Hepatocyte (in vitro differentiated cells): ENCODE measurements around the gene TARS1. TPM values are rescaled to one million over a fixed set of nuclear protein-coding genes. Genes with fewer than 3 reads are reported as not detected.

Experiments used
- DNase-seq: peaks from one replicate; pipeline ENCODE4 v3.0.0-alpha.2; 2016; ENCODE audit warnings: low spot score
- H2AFZ ChIP-seq: fragments of 200-600 bp; sonication (generic); 2 replicates; pipeline ENCODE4 v1.6.0; 2016; ENCODE audit warnings: antibody characterized with exemption, mild to moderate bottlenecking
- H3K27ac ChIP-seq: fragments of 200-600 bp; sonication (generic); 2 replicates; pipeline ENCODE4 v1.5.1; 2016; ENCODE audit warnings: mild to moderate bottlenecking
- H3K27me3 ChIP-seq: fragments of 200-600 bp; sonication (generic); 2 replicates; pipeline ENCODE4 v1.6.1; 2016
- H3K36me3 ChIP-seq: fragments of 200-600 bp; sonication (generic); replicated peaks from 2 replicates; pipeline ENCODE4 v1.5.1; 2016; ENCODE audit warnings: low read depth; ENCODE audit not compliant: insufficient read depth
- H3K4me1 ChIP-seq: fragments of 200-600 bp; sonication (generic); 2 replicates; pipeline ENCODE4 v1.5.1; 2016; ENCODE audit warnings: mild to moderate bottlenecking, moderate library complexity; ENCODE audit not compliant: insufficient read depth
- H3K4me2 ChIP-seq: fragments of 200-600 bp; sonication (generic); 2 replicates; pipeline ENCODE4 v1.6.0; 2016
- H3K4me3 ChIP-seq: fragments of 200-600 bp; sonication (generic); 2 replicates; pipeline ENCODE4 v1.5.1; 2016; ENCODE audit warnings: mild to moderate bottlenecking
- H3K79me2 ChIP-seq: fragments of 200-600 bp; sonication (generic); 2 replicates; pipeline ENCODE4 v1.6.0; 2017; ENCODE audit warnings: mild to moderate bottlenecking
- H3K9me2 ChIP-seq: fragments of 200-600 bp; sonication (generic); replicated peaks from 2 replicates; pipeline ENCODE4 v1.6.0; 2017; ENCODE audit warnings: mild to moderate bottlenecking; ENCODE audit not compliant: insufficient read depth
- H3K9me3 ChIP-seq: fragments of 200-600 bp; sonication (generic); 2 replicates; pipeline ENCODE4 v1.5.1; 2016; ENCODE audit warnings: low read depth, mild to moderate bottlenecking
- H4K20me1 ChIP-seq: fragments of 200-600 bp; sonication (generic); 2 replicates; pipeline ENCODE4 v1.6.0; 2016; ENCODE audit warnings: mild to moderate bottlenecking; ENCODE audit not compliant: insufficient read depth, poor library complexity, severe bottlenecking
- EZH2 ChIP-seq: fragments of 200-600 bp; sonication (generic); IDR thresholded peaks from 2 replicates; pipeline ENCODE4 v1.6.1; 2016; ENCODE audit warnings: antibody characterized with exemption, mild to moderate bottlenecking, borderline replicate concordance
- EZH2phosphoT487 ChIP-seq: fragments of 200-600 bp; sonication (generic); IDR thresholded peaks from one replicate; pipeline ENCODE4 v1.6.1; 2018; ENCODE audit warnings: antibody characterized with exemption, mild to moderate bottlenecking, low read depth, moderate library complexity; ENCODE audit not compliant: unreplicated experiment, severe bottlenecking
- WGBS: methylation state at CpG from one replicate; pipeline ENCODE4 v1.1.6; 2016; ENCODE audit warnings: low lambda C conversion rate; ENCODE audit errors: missing lambda C conversion rate; 5-methylcytosine and 5-hydroxymethylcytosine counted together
- polyA plus RNA-seq: library from polyadenylated mRNA; unstranded; fragments of >200 nt; fragmentation: Nextera tagmentation; extraction: Ambion mirVana; gene quantifications from 2 replicates; pipeline ENCODE4 v1.2.1, GENCODE V29; 2016
- total RNA-seq: library from RNA; depleted of rRNA; stranded (reverse); fragments of >200 nt; gene quantifications from 2 replicates; pipeline ENCODE4 v1.2.3, GENCODE V29; 2014
- TF ChIP-seq, protein P1 (sequence below): fragments of 200-600 bp; sonication (generic); IDR thresholded peaks from 2 replicates; pipeline ENCODE4 v1.5.1; 2016; ENCODE audit warnings: antibody characterized with exemption, mild to moderate bottlenecking; ENCODE audit not compliant: poor library complexity

Gene TARS1
- total and polyA plus RNA-seq, 2 experiments from 2014 or later: 109 to 206 TPM

- TF ChIP-seq EZH2: no peak
- TF ChIP-seq, protein P1, sequence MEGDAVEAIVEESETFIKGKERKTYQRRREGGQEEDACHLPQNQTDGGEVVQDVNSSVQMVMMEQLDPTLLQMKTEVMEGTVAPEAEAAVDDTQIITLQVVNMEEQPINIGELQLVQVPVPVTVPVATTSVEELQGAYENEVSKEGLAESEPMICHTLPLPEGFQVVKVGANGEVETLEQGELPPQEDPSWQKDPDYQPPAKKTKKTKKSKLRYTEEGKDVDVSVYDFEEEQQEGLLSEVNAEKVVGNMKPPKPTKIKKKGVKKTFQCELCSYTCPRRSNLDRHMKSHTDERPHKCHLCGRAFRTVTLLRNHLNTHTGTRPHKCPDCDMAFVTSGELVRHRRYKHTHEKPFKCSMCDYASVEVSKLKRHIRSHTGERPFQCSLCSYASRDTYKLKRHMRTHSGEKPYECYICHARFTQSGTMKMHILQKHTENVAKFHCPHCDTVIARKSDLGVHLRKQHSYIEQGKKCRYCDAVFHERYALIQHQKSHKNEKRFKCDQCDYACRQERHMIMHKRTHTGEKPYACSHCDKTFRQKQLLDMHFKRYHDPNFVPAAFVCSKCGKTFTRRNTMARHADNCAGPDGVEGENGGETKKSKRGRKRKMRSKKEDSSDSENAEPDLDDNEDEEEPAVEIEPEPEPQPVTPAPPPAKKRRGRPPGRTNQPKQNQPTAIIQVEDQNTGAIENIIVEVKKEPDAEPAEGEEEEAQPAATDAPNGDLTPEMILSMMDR: no peak
- TF ChIP-seq EZH2phosphoT487: no peak
- H3K9me2 ChIP-seq: no peaks in the 10 kb centered on the region
- H3K4me3 ChIP-seq: peak overlapping the region; percentile 46
- DNase-seq: no peak
- H3K4me2 ChIP-seq: peak overlapping the region; percentile 82
- peaks cover 50% of the 10 kb centered on the region for H3K79me2 ChIP-seq
- no peaks in the 10 kb centered on the region for H3K27me3 ChIP-seq
- H2AFZ ChIP-seq: peak overlapping the region; percentile 65
- H3K9me3 ChIP-seq: no peaks in the 10 kb centered on the region
- peak overlapping the region; percentile 85 for H3K27ac ChIP-seq
- peaks cover 13% of the 10 kb centered on the region for H3K4me1 ChIP-seq
- 66% methylated on average over 6 of the region's 6 CpGs for WGBS
- no peaks in the 10 kb centered on the region for H3K36me3 ChIP-seq
- H4K20me1 ChIP-seq: peaks cover 20% of the 10 kb centered on the region
Observed at GRCh38 chr5:33438996-33439395, 1.8 kb upstream of the TARS1 start.

DNA sequence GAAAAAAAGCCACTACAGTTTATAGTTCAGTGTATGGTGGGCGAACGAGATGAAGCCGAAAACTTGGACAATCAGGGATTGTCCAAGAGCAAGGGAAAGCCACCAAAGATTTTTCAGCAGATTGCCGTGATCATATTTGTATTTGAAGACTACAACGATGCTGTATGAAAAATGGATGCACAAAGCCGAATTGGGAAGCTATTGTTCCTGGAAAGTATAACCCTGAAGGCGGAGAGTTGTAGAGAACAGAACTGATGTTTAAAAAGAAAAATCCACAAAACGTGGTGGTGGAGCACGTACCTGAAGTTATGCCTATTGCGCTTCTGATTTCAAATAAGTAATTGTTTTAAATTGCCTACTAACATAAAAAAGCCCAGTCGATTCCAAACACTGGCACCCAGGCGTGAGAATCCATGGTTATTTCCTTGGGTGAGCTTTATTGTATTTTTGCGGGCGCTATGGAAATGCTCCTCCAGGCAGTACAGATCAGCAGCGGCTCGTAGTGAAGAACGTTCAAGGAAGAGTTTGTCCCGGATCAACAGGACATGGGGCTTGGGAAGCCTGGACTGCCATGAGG is 772 bp upstream of the TARS1 start:
- TF ChIP-seq EZH2: no peak
- Histone ChIP-seq H3K79me2 (peaks cover 60% of the 10 kb centered on the region), H3K9me3 (no peaks in the 10 kb centered on the region), H3K27ac (peak overlapping the region; percentile 85), H3K36me3 (no peaks in the 10 kb centered on the region), H3K4me1 (peaks cover 20% of the 10 kb centered on the region), H3K4me2 (peak overlapping the region; percentile 82), H3K4me3 (peak overlapping the region; percentile 46), H2AFZ (peak overlapping the region; percentile 65), H3K9me2 (no peaks in the 10 kb centered on the region), H3K27me3 (no peaks in the 10 kb centered on the region), H4K20me1 (peaks cover 30% of the 10 kb centered on the region)
- DNase-seq: no peak
- 2% methylated on average over 18 of the region's 18 CpGs for WGBS

DNA sequence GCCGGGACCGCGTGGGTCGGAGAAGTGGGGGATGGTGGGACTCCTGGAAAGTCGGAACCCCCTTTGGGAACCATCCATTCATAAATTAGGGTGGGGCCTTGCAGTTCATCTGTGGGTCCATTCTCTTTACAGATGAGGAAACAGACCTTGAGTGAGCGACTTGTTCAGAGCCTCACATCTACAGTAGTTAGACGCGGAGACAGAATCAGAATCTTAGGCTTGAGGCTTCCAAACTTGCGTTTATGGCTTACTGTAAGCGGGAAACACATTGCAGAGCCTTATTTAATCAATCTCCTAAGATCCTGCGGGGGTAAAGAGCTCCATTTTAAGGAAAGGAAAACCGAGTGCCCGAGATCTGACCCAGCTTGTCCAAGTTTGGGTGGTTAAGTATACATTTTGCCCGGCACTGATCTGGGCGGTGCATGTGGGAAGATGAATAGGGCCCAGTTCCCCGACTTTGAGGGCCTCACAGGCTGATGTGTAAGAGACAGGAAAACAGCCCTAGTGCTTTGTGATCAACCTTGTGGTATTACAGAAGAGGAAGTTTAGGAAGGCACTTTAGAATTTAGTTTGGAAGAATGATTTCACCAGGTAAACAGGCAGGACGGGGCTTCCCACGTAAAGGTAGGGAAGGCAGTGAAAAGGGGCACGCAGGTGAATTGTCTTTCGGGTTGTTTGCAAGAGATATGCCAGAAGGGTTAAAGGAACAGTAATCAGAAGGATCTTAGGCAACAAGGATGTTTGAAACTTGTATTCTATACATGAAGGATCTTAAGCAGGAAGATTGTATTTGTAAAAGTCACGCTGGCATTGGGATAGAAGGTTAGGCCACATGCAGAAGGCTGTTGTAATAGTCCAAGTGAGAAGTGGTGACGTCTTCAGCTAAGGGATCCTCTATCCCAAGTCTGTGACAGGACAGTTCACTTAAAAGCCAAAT is 744 bp downstream of the TARS1 start:
- H4K20me1 ChIP-seq: peaks cover 43% of the 10 kb centered on the region
- no peaks in the 10 kb centered on the region for H3K36me3 ChIP-seq
- TF ChIP-seq EZH2phosphoT487: no peak
- TF ChIP-seq, protein P1: no peak
- no peak for TF ChIP-seq EZH2
- peak overlapping the region; percentile 72 for H3K4me3 ChIP-seq
- DNase-seq: peak; percentile 40
- H3K27me3 ChIP-seq: no peaks in the 10 kb centered on the region
- peak overlapping the region; percentile 62 for H2AFZ ChIP-seq
- H3K9me3 ChIP-seq: no peaks in the 10 kb centered on the region
- peak overlapping the region; percentile 93 for H3K27ac ChIP-seq
- WGBS: 1% methylated on average over 22 of the region's 22 CpGs
- peaks cover 20% of the 10 kb centered on the region for H3K4me1 ChIP-seq
- H3K4me2 ChIP-seq: peak overlapping the region; percentile 78
- no peaks in the 10 kb centered on the region for H3K9me2 ChIP-seq
- peaks cover 75% of the 10 kb centered on the region for H3K79me2 ChIP-seq

DNA sequence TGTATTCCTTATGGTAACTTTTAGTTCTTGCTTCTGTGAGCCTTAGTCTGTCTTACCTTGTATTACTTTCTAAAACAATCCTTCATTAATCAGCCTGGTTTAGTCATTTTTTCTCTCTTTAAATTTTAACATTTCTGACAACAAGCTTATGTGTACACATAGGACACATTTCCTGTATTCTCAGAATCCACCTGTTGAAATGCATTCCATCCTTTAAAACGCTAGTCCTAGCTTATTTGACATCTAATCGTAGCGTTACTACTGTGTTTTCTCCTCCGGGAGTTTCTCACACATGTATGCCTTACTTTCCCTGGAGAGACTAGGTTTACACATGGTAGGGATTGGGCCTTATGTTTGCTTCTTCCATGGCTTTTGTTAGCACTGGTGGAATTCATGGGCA is 3.8 kb downstream of the TARS1 start:
- H4K20me1 ChIP-seq: peaks cover 69% of the 10 kb centered on the region

More for the DNA sequence above, 3.8 kb downstream of the TARS1 start:
- no peaks in the 10 kb centered on the region for H3K9me3 ChIP-seq
- H3K27ac ChIP-seq: no peak overlapping the region
- TF ChIP-seq EZH2phosphoT487: no peak
- TF ChIP-seq EZH2: no peak
- TF ChIP-seq, protein P1: no peak
- peak overlapping the region; percentile 78 for H3K4me2 ChIP-seq
- 71% methylated on average over 4 of the region's 4 CpGs for WGBS
- no peak for DNase-seq
- H3K4me3 ChIP-seq: no peak overlapping the region
- no peak overlapping the region for H2AFZ ChIP-seq
- H3K27me3 ChIP-seq: no peaks in the 10 kb centered on the region
- peaks cover 79% of the 10 kb centered on the region for H3K79me2 ChIP-seq
- peaks cover 10% of the 10 kb centered on the region for H3K4me1 ChIP-seq
- H3K9me2 ChIP-seq: no peaks in the 10 kb centered on the region
- no peaks in the 10 kb centered on the region for H3K36me3 ChIP-seq
